ENCODE measurements around the gene YLPM1. TPM values are rescaled to one million over a fixed set of nuclear protein-coding genes. Genes with fewer than 3 reads are reported as not detected.

The YLPM1 gene
- polyA plus RNA-seq, 4 donors, result 80.2 to 112 (median 91.5) TPM

DNA sequence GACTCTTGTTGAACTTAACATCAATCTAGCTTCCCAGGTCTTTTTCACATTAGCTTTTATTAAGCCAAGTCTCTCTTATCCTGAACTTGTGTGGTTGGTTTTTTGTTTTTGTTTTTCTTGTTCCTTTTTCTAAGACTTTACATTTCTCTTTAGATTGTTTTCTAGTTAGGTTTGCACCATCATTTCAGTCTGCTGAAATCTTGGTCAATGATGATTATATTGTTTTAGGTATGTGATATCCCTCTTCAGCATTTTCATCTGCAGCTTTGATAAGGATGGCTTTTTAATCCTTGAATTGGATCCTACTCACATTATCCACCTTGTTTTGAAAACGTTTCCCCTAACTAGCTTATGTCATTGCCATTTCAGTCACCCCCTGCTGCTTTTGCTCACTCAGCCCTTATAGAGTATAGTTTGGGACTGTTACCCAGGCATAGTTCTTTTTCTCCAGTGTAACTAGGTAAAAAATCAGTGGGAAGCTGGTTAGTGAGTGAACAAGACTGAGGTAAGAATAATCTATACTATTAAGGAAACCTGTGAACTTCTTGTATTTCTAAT is 22.0 kb downstream of the YLPM1 start:
- DNase-seq (ENCODE audit: low read depth in 4 of 4, low spot score in 3 of 4), result no peak

GRCh38 chr14:74786796-74787315 is 23.7 kb downstream of the YLPM1 start:
- no peak for DNase-seq (ENCODE audit: low read depth in 4 of 4, low spot score in 3 of 4)

DNA sequence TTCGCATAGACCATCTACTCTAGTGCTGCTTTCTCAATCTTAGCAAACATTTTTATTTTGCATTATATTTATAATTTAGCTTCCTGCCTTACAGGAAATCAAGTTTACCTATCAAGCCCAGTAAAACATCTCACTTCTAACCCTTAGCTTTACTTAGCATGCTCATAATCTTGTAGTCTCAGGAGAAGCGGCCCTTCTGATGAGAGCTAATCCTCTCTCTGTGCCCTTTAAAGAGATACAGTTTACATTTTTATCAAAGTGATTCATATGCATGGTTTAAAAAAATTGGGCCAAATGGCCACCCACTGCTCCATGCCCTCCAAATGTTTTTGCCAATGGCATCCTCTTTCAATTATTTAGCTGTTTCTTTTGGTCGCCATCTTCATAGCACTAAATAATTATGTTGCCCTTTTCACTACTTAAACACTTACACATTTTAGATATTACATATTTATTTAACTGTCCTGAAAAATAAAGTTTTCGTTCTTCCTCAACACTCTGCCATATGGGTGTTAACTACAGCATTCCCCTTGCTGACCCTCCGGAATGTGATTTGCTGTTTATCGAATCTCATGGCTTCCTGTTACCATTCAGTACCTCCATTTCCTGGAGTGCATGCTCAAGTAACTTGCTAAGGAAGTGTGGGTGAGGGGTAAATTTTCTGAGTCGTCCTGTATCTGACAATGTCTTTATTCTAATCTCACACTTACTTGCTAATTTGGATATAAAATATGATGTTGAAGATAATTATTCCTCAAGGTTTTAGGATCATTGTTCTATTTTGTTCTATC is 29.3 kb downstream of the YLPM1 start:
- DNase-seq (ENCODE audit: low read depth in 4 of 4, low spot score in 3 of 4), result no peak

DNA sequence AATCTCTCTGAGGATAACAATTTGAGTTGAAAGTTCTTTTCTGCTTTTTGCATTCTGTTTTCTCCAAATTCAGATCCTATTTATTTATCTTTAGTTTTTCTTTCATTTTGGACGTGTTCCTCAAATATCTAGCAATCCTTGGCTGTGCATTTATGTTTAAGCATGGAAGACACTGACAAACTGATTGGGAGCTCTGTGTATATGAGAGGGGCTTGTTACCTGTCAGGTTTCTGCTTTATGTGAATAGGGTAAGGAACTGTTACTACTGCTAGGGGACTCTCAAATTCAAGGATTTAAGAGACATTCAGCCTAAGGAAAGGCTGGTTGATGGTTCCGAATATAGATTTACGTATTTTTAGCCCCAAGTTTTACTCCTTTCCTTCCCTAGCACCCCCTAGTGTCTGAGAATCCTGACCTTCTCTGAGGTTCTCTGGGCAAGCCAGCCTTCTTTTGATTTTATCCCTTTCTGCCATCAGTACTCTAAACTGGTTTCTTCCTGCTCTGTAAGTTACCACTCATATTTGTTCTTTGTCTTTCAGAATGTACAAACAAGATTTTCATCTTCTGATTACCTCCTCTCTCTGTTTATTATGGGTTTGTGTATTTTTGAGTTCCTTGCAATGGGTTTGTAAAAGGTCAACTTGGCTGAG is 30.5 kb downstream of the YLPM1 start:
- DNase-seq (ENCODE audit: low read depth in 4 of 4, low spot score in 3 of 4), result no peak

- DNase-seq (ENCODE audit: low read depth in 4 of 4, low spot score in 3 of 4), result no peak
These were observed 31.8 kb downstream of the YLPM1 start for GRCh38 chr14:74794947-74795346.

- DNase-seq (ENCODE audit: low read depth in 4 of 4, low spot score in 3 of 4), result no peak
These were observed 36.6 kb downstream of the YLPM1 start for GRCh38 chr14:74799765-74800164.

DNA sequence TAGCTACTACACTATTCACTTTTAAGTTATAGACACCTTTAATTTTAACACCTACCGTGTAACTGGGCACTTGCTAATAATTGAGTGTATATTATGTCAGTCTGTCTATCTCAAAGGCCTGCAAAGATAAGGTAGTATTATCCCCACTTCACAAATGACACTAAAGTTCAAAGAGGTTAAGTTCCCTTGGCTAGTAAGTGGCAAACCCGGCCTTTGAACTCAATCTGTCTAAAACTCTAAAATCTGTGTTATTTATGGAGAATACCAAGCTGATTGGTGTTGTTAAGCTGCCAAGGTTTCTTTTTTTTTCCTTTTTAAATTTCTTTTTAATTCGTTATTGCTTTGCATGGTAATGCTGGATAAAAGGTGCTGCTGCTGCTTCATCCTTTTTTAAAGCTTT is 37.7 kb downstream of the YLPM1 start:
- no peak for DNase-seq (ENCODE audit: low read depth in 4 of 4, low spot score in 3 of 4)

GRCh38 chr14:74801396-74801795 is 38.3 kb downstream of the YLPM1 start:
- DNase-seq (ENCODE audit: low read depth in 4 of 4, low spot score in 3 of 4), result no peak

- DNase-seq (ENCODE audit: low read depth in 4 of 4, low spot score in 3 of 4), result no peak
These were observed 41.2 kb downstream of the YLPM1 start for GRCh38 chr14:74804219-74804825.

GRCh38 chr14:74807853-74808545 is 44.9 kb downstream of the YLPM1 start:
- DNase-seq (ENCODE audit: low read depth in 4 of 4, low spot score in 3 of 4), result no peak

- no peak for DNase-seq (ENCODE audit: low read depth in 4 of 4, low spot score in 3 of 4)
These were observed 53.0 kb downstream of the YLPM1 start for GRCh38 chr14:74816124-74816523.

DNA sequence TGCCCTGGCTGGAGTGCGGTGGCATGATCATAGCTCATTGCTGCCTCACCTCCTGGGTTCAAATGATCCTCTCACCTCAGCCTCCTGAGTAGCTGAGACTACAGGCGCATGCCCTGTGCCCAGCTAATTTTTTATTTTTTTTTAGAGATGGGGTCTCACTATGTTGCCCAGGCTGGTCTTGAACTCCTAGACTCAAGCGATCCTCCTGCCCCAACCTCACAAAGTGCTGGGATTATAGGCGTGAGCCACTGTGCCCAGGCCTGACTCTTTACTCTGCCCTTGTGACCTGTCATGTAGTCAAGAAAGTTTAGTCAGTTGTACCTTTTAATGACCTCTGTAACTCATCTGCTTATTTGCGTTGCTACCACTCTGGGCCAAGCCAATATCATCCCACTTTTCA is 57.2 kb downstream of the YLPM1 start:
- no peak for DNase-seq (ENCODE audit: low read depth in 4 of 4, low spot score in 3 of 4)

DNA sequence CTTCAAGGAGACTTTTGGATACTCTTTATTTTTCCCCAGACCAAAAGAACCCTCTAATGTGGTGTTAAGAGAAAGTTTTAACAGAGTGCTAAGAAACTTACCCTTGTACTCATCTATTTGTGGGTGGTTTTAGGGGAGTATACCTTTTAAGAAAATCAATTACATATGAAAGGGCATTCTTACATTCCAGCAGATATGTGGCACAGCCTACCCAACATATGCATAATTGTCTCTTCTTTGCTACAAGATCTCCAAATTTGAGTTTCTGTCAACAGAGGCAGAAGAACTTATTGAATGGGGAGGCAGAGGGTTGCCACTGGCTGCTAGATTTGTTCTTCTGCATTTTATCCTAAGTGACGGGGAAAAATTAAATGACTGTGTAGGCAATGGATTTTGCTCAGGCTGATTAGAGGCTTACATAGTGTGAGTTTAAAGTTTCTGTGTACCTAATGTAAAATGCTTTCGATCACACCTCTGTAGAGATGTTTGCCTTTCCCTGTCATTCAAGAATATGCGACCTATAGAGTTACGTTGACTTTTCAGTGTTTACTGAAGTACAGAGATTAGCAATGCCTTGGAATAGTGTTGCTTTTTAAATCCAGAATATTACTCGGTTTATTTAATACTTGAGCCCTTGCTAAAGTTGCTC is 58.3 kb downstream of the YLPM1 start:
- DNase-seq (ENCODE audit: low read depth in 4 of 4, low spot score in 3 of 4), result no peak

DNA sequence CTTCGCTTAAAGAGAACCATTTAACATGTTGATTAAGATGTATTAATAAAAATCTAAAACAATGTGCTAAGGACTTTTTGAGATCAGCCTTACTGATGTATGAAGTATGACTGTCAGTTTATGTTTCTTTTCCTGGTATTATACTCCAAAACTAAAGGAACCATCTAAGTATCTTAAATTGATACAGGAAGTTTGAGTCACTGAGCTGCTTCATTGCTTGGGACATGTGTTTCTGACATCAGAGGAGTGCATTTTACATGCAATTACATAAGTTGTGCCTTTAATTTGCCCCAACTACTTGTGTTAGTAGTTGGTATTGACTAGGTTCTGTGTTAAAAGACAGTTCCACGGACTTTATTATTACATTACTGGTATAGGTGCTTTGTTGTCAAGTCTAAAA is 61.9 kb downstream of the YLPM1 start:
- DNase-seq (ENCODE audit: low read depth in 4 of 4, low spot score in 3 of 4), result no peak

GRCh38 chr14:74826574-74826973 is 63.5 kb downstream of the YLPM1 start:
- DNase-seq (ENCODE audit: low read depth in 4 of 4, low spot score in 3 of 4), result no peak

DNA sequence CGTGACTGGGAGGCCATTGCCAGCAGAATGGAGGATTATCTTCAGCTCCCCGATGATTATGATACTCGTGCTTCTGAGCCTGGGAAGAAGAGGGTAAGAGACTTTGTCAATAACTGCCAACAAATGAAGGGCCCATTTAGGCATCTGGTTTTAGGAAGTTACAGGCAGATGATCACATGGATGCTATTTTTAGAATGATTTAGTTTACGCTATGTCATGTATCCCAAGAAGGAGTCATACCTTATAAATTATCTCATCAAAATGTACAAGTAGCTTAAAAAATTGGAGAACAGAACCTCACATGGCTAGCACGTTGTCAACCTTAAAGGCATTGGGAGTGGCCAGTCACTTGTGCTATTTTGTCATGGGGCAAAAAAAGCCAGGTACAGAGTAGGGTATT is 66.1 kb downstream of the YLPM1 start:
- no peak for DNase-seq (ENCODE audit: low read depth in 4 of 4, low spot score in 3 of 4)

DNA sequence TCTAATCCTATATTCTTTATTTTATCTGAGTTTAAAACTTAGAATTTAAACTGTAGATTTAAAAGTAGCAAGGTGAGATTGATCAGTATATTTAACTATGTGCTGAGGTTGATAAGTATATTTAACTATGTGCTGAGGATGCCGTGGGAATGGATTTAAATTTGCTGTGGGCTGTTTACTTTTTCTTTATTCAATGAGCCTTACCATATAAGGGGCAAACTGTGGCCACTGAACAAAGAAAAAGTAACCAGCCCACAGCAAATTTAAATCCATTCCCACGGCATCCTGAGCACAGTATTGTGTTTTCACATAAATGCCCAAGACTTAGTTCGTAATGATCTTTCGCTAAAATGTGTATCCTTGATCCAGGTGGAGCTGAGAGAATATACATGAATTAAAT is 69.7 kb downstream of the YLPM1 start:
- DNase-seq (ENCODE audit: low read depth in 4 of 4, low spot score in 3 of 4), result no peak

DNA sequence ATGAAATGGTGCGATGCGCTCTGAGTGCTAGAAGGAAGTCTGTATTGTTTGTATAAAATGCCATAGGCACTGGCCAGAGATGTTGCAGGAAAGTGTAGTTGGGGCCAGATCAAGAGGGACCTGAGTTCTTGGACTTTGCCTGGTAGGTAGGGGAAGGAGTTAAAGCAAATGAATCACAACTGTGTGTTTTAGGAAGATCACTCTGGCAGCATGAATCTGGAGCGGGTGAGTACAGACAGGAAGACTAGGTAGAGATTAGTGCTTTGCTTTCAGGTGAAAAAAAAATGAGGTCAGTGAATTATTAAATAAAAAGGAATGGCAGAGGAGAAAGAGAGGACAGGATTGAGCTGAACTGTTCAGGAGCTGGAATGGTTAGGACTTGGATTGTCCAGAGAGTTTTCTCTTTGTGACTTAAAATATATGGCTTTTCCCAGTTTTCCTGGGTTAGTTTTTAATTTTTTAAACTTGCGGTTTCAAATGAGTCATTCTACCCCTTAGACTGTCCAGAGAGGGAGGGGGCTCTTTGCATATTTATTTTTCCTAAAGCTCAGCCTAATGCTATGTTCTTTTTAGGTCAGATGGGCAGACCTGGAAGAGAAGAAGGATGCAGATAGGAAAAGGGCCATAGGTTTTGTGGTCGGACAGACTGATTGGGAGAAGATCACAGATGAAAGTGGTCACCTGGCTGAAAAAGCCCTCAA is 71.7 kb downstream of the YLPM1 start:
- no peak for DNase-seq (ENCODE audit: low read depth in 4 of 4, low spot score in 3 of 4)

GRCh38 chr14:74835645-74836250 is 72.6 kb downstream of the YLPM1 start:
- no peak for DNase-seq (ENCODE audit: low read depth in 4 of 4, low spot score in 3 of 4)

All from left renal pelvis (tissue), 4 donors.